ENCODE measurements around the gene HAUS2. TPM values are rescaled to one million over a fixed set of nuclear protein-coding genes. Genes with fewer than 3 reads are reported as not detected.

Gene HAUS2
- 23.5 TPM for total RNA-seq (ENCODE audit: unreplicated experiment)
- long read RNA-seq, transcript HAUS2-201 (6 exons, 3,949 nt), result major isoform, 7 of 10 reads
- long read RNA-seq, partial matches to known transcripts, result 1 of 10 reads
- long read RNA-seq, other reads (novel, unspliced or antisense), result 0 of 10 reads

- Mint-ChIP-seq H3K27ac (ENCODE audit: unreplicated experiment) (peak within 1 kb of the TSS; percentile 90), H3K27me3 (ENCODE audit: unreplicated experiment) (peaks cover 4% of the 10 kb centered on the region), H3K9me3 (ENCODE audit: unreplicated experiment) (no peaks in the 10 kb centered on the region), H3K4me3 (ENCODE audit: unreplicated experiment) (peak within 1 kb of the TSS; percentile 95), H3K4me1 (ENCODE audit: unreplicated experiment) (peaks cover 18% of the 10 kb centered on the region), H3K36me3 (ENCODE audit: low read depth, unreplicated experiment) (no peaks in the 10 kb centered on the region)
- peak; percentile 89 for DNase-seq (ENCODE audit: low spot score)
- TF ChIP-seq CTCF (IDR thresholded peaks at IDR 0.05; ENCODE audit: unreplicated experiment), result no peak
Measured at GRCh38 chr15:42548249-42549031, at the start of gene HAUS2, which contains the start of gene LRRC57. TSS of gene HAUS2 (plus strand) at chr15:42548838. CDS start at chr15:42548873, 35 bp downstream. TSS of gene LRRC57 (minus strand) at chr15:42548793. CDS start at chr15:42548434, 359 bp downstream.

GRCh38 chr15:42499858-42500609, 48.6 kb upstream of the HAUS2 start:
- H3K9me3 Mint-ChIP-seq (ENCODE audit: unreplicated experiment), result no peaks in the 10 kb centered on the region
- H3K4me3 Mint-ChIP-seq (ENCODE audit: unreplicated experiment), result peak overlapping the region; percentile 12
- H3K4me1 Mint-ChIP-seq (ENCODE audit: unreplicated experiment), result peaks cover 56% of the 10 kb centered on the region
- DNase-seq (ENCODE audit: low spot score), result no peak
- TF ChIP-seq CTCF (IDR thresholded peaks at IDR 0.05; ENCODE audit: unreplicated experiment), result no peak
- H3K27ac Mint-ChIP-seq (ENCODE audit: unreplicated experiment), result peak overlapping the region; percentile 99
- peaks cover 6% of the 10 kb centered on the region for H3K27me3 Mint-ChIP-seq (ENCODE audit: unreplicated experiment)
- H3K36me3 Mint-ChIP-seq (ENCODE audit: low read depth, unreplicated experiment), result peaks cover 9% of the 10 kb centered on the region

- H3K36me3 Mint-ChIP-seq (ENCODE audit: low read depth, unreplicated experiment), result peaks cover 5% of the 10 kb centered on the region
- TF ChIP-seq CTCF (IDR thresholded peaks at IDR 0.05; ENCODE audit: unreplicated experiment), result no peak
- H3K4me1 Mint-ChIP-seq (ENCODE audit: unreplicated experiment), result peaks cover 37% of the 10 kb centered on the region
- no peaks in the 10 kb centered on the region for H3K9me3 Mint-ChIP-seq (ENCODE audit: unreplicated experiment)
- H3K4me3 Mint-ChIP-seq (ENCODE audit: unreplicated experiment), result no peak overlapping the region
- H3K27me3 Mint-ChIP-seq (ENCODE audit: unreplicated experiment), result no peaks in the 10 kb centered on the region
- peak overlapping the region; percentile 67 for H3K27ac Mint-ChIP-seq (ENCODE audit: unreplicated experiment)
- DNase-seq (ENCODE audit: low spot score), result no peak
Measured at GRCh38 chr15:42502477-42502876, 46.2 kb upstream of the HAUS2 start.

- H3K36me3 Mint-ChIP-seq (ENCODE audit: low read depth, unreplicated experiment), result no peaks in the 10 kb centered on the region
- DNase-seq (ENCODE audit: low spot score), result no peak
- H3K4me1 Mint-ChIP-seq (ENCODE audit: unreplicated experiment), result peaks cover 26% of the 10 kb centered on the region
- no peak for TF ChIP-seq CTCF (IDR thresholded peaks at IDR 0.05; ENCODE audit: unreplicated experiment)
- no peak overlapping the region for H3K4me3 Mint-ChIP-seq (ENCODE audit: unreplicated experiment)
- no peaks in the 10 kb centered on the region for H3K9me3 Mint-ChIP-seq (ENCODE audit: unreplicated experiment)
- no peak overlapping the region for H3K27ac Mint-ChIP-seq (ENCODE audit: unreplicated experiment)
- no peaks in the 10 kb centered on the region for H3K27me3 Mint-ChIP-seq (ENCODE audit: unreplicated experiment)
Measured at GRCh38 chr15:42503825-42504224, 44.8 kb upstream of the HAUS2 start.
